Measurements from ENCODE around the gene CTF1.
A peak's percentile ranks its signal among the peaks of the same experiment; 100 is the strongest.

The CTF1 gene

DNA sequence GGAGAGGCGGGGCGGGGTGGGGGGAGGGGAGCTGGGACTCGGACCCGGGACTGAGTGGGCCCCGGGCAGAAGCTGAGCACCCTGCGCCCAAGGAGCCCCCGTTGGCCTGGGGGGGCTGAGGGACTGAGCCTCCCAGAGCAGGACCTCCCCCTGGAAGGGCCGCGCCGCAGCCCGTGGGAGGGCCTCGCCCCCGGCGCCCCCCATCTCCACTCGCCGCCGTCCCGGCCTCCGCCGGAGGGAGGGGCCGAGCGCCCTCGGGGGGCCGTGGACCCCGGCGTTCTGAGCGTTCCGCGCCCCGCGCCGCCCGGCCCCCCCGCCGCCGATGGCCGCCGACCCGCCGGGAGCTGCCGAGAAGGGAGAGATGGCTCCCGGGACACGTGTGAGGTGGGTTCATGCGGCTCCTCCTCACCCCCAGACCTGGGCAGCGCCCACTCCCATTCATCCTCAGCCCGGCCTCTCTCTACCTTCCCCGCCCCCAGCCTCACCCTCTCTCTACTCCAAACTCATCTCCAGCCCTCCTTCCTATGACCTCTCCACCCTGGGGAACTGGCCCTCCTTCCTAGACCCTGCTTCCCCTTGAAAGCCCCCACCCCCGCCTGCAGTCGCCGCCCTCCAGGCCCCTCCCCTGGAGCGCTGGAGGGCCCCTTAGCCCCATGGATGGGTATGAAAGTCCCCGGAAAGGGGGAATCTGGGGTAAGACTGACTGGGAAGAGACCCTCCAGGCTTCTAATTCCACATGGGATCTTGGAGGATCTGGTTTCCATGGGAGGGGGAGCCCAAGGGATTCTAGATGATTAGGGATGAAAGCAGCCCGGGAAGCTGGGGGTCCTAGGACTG is 27.9 kb downstream of the CTF1 start:
- peak overlapping the region; percentile 97 for H3K27ac ChIP-seq

DNA sequence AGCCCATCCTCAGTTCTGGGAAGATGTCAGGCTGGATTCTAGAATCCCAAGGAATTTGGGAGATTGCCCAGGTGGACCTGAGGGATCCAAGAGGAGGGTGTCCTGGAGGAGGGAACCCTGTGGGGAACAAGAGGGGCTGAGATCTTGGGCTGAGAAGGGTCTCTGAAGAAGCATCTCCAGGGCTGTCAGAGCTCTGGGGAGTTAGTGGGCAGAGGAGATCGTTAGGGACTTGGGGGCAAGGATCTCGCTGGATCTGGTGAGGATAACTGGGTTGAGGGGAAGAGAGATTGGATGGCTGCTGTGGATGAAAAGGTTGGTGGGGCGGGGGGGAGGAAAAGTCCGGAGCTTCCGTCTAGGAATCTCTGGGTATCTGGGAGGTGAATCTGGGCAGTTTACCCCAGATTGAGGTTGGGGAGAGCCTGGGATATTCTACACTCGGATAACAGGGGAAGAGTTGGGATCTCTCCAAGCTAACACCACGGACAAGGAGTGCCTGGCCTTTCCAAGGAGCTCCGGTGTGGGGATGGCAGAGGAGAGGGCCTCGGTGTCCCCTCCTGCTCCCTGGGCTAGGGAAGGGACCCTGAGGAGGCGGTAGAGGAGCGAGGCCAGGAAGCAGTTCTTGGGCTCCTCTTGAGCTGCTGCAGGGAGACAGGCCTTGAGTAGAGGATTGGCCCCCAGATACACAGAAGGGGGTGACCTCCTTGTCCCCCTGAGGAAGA is 28.7 kb downstream of the CTF1 start:
- peak overlapping the region; percentile 97; the same call in 1 of the 2 replicates for H3K27ac ChIP-seq
- TF ChIP-seq, protein P1, sequence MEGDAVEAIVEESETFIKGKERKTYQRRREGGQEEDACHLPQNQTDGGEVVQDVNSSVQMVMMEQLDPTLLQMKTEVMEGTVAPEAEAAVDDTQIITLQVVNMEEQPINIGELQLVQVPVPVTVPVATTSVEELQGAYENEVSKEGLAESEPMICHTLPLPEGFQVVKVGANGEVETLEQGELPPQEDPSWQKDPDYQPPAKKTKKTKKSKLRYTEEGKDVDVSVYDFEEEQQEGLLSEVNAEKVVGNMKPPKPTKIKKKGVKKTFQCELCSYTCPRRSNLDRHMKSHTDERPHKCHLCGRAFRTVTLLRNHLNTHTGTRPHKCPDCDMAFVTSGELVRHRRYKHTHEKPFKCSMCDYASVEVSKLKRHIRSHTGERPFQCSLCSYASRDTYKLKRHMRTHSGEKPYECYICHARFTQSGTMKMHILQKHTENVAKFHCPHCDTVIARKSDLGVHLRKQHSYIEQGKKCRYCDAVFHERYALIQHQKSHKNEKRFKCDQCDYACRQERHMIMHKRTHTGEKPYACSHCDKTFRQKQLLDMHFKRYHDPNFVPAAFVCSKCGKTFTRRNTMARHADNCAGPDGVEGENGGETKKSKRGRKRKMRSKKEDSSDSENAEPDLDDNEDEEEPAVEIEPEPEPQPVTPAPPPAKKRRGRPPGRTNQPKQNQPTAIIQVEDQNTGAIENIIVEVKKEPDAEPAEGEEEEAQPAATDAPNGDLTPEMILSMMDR (IDR thresholded peaks at IDR 0.05) = no peak
- TF ChIP-seq ZFX (IDR thresholded peaks at IDR 0.05; ENCODE audit: borderline replicate concordance) = no peak

More for the DNA sequence above, 27.9 kb downstream of the CTF1 start:
- TF ChIP-seq, protein P1 (IDR thresholded peaks at IDR 0.05) = no peak
- TF ChIP-seq ZFX (IDR thresholded peaks at IDR 0.05; ENCODE audit: borderline replicate concordance) = no peak

DNA sequence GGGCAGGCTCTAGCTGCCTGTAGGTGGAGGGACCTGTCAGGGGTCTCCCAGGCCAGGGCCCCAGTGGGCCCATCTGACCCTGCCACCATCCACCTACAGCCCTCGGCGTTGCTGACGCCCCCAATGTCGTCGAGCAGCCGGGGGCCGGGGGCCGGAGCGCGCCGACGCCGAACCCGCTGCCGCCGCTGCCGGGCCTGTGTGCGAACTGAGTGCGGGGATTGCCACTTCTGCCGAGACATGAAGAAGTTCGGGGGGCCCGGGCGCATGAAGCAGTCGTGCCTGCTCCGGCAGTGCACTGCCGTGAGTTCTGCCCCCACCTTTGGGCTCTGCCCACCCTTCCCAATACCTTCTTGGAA is 29.2 kb downstream of the CTF1 start:
- no peak overlapping the region for H3K27ac ChIP-seq

DNA sequence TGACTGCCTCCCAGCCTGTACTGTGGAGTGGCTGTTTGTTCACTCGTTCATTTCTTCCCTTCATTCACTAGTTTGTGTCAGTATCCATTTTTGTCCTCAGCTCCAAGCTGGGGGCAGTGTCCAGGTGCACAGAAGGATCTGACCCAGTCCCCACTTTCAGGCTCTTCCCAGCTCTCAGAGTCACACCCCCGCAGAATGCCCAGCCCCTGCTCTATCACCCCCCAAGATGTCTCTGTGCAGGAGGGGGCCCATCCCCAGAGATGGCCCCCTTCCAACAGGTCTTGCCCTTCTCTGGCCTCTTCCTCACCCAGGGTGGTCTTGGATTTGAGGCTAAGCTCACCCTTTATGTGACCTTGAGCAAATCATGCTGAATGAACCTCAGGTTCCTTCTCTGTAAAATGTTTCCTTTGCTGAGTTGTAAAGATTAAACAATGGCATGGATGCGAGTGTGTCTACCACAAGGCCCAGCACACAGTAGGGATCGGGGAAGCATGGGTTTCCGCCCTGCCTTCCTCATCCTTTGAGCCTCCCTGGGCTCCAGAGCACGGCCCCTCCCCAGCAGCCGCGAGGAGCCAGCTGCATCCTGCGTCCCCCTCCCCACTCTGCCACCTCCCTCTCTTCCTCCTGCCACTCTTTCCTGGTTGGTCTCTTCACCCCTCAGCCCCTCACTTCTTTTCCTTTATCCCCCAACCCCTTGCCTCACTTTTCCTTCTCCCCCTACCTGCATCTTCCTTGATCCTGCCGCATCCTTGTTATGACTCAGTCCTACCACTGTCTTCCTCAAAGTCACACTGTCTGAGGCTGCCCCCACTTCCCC is 29.8 kb downstream of the CTF1 start:
- no peak overlapping the region for H3K27ac ChIP-seq
- no peak for TF ChIP-seq ZFX (IDR thresholded peaks at IDR 0.05; ENCODE audit: borderline replicate concordance)
- TF ChIP-seq, protein P1 (IDR thresholded peaks at IDR 0.05) = no peak

More for the DNA sequence above, 29.2 kb downstream of the CTF1 start:
- no peak for TF ChIP-seq ZFX (IDR thresholded peaks at IDR 0.05; ENCODE audit: borderline replicate concordance)
- TF ChIP-seq, protein P1 (IDR thresholded peaks at IDR 0.05) = no peak

DNA sequence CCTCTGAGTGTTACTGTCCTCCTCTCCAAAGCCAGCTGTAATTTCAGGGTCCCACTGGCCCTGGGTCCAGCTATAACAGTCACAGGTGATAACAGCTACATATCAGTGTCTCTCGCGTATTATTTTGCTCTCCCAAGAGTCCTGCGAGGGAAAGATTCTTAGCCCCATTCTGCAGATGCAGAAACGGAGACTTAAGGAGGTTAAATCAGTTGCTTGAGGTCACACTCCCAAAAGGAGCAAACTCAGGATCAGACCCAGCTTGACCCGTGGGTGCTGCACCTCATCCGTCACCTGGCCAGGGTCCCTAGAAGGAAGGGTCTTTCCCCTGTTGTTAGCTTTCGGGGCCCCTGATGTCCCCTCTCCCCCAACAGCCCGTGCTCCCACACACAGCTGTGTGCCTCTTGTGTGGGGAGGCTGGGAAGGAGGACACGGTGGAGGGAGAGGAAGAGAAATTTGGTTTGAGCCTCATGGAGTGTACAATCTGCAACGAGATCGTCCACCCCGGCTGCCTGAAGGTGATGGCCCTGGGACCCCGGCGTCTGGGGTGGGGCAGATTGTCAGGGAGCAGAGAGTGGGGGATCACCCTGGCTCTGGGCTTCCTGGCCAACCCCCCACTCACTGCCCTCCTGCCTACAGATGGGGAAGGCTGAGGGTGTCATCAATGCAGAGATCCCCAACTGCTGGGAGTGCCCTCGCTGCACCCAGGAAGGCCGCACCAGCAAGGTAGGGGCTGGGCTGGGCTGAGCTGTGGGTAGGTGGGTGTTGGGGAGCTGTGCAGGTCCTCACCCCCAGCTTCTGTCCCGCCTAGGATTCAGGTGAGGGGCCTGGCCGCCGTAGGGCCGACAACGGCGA is 30.7 kb downstream of the CTF1 start:
- no peak for TF ChIP-seq ZFX (IDR thresholded peaks at IDR 0.05; ENCODE audit: borderline replicate concordance)
- TF ChIP-seq, protein P1 (IDR thresholded peaks at IDR 0.05) = no peak
- no peak overlapping the region for H3K27ac ChIP-seq

DNA sequence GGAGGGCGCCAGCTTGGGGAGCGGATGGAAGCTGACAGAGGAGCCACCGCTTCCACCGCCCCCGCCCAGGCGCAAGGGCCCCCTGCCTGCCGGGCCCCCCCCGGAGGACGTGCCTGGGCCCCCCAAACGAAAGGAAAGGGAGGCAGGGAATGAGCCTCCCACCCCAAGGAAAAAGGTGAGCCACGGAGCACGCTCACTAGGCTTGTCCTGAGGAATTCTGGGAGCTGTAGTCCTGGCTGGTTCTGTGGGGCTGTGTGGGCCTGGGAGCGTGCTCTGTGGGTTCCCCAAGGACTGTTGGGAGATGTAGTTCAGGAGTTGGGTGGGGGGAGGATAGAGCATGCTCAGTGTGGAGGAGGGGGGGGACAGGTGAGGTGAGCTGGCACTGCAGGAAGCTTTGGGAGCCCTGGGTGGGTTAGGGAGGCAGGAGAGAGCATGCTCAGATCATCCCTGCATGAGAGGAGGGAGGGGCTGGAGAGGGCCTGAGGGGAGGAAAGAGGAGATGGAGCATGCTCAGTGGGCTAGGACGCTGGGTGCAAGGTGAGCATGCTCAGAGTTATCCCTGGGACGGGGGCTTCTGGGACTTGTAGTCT is 31.5 kb downstream of the CTF1 start:
- no peak overlapping the region for H3K27ac ChIP-seq
- TF ChIP-seq, protein P1 (IDR thresholded peaks at IDR 0.05) = no peak
- TF ChIP-seq ZFX (IDR thresholded peaks at IDR 0.05; ENCODE audit: borderline replicate concordance) = no peak
